Activated CD4-positive, alpha-beta memory T cell treated with anti-CD3 and anti-CD28 coated beads for 36 hours (primary cell): Measurements from ENCODE around the gene CNPY1. TPM values are rescaled to one million over a fixed set of nuclear protein-coding genes. Genes with fewer than 3 reads are reported as not detected.

Experiments
- CTCF ChIA-PET: fragments of 350-600 bp; sonication (Branson Sonifier 250); formaldehyde crosslinking; loops from one replicate; lab custom pipeline; 2021; ENCODE audit warnings: antibody characterized with exemption, inconsistent platforms; lab: Charles Lee
- POLR2A ChIA-PET: fragments of 350-600 bp; sonication (Branson Sonifier 250); formaldehyde crosslinking; loops from one replicate; lab custom pipeline; 2021; ENCODE audit warnings: antibody characterized with exemption; lab: Charles Lee
- DNase-seq: peaks from one replicate; pipeline ENCODE4 v3.0.0-alpha.2; 2020
- H3K27ac Mint-ChIP-seq: one replicate; pipeline ENCODE4 v1.8.0; 2021; ENCODE audit warnings: mixed read lengths
- H3K27me3 Mint-ChIP-seq: one replicate; pipeline ENCODE4 v1.8.0; 2021; ENCODE audit warnings: mixed read lengths
- H3K36me3 Mint-ChIP-seq: one replicate; pipeline ENCODE4 v1.8.0; 2021; ENCODE audit warnings: mixed read lengths
- H3K4me1 Mint-ChIP-seq: one replicate; pipeline ENCODE4 v1.8.0; 2021; ENCODE audit warnings: low read depth, mixed read lengths
- H3K4me3 Mint-ChIP-seq: one replicate; pipeline ENCODE4 v1.8.0; 2021; ENCODE audit warnings: mild to moderate bottlenecking, mixed read lengths
- H3K9me3 Mint-ChIP-seq: one replicate; pipeline ENCODE4 v1.8.0; 2021; ENCODE audit warnings: mixed read lengths
- intact Hi-C: fragments of 100-400 bp; cut with micrococcal nuclease; formaldehyde crosslinking; loops from one replicate; pipeline ENCODE4 v1.15.1; 2023
- total RNA-seq, 2 experiments: library from RNA; stranded (reverse); gene quantifications; one replicate each; pipeline ENCODE4 v1.2.3, GENCODE V29; 2021

CNPY1 gene
- total RNA-seq, 2 experiments from 2014 or later = not detected

DNA sequence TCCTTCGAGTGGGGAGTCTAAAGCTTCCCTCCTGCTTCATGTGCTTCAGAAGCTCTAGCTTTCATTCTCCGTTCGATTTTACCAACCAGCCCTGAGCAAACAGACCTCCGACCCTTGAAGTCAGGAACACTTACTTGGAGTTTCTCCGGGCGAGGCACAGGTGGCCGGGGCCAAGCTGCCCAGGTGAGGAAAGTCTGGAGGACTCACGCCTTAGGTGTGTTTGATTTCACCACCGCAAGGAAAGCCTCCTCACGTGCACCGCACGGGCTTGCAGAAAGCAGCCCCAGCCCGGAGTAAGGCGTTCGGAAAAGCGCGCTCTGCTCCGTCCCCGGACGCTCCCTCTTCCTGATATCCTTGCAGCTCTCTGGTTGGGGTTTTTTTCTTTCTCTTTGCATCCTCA, 30.1 kb upstream of the CNPY1 start:
- ChIA-PET CTCF (no interaction called here), POLR2A (no interaction called here)
- Mint-ChIP-seq H3K4me1 (peaks cover 11% of the 10 kb centered on the region), H3K27ac (no peak overlapping the region), H3K27me3 (peaks cover 5% of the 10 kb centered on the region), H3K9me3 (no peaks in the 10 kb centered on the region), H3K4me3 (no peak overlapping the region), H3K36me3 (no peaks in the 10 kb centered on the region)
- DNase-seq = no peak
- intact Hi-C loops = no loop called here

DNA sequence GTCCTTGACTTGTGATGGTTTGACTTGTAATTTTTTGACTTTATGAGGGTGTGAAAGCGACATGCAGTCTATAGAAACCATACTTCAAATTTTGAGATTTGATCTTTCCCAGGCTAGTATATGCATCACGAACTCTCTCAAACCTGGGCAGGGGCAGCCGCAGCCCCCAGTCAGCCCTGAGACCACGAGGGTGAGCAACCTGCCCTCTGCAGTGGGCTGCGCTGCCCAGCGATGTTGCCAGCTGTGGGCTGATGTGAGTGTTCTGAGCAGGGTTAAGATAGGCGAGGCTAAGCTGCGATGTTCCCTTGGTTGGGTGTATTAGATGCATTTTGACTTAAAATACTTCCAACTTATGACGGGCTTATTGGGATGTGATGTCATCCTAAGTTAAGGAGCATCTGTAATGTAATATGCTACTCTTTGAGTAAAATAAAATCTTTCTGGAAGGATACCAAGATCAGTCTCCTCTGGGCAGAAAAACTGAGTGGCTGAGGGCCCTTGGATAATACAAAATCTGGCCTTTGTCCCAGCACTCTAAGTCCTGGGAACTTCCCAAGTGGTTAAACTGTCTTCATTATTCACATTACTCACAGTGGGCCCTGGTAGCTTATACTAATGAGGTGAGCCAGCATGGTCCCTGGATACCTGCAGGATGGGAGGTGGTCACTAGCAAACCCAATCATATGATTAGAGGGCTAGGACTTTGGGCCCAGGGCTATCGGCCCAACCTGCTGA, 28.4 kb upstream of the CNPY1 start:
- CTCF ChIA-PET = no interaction called here

DNA sequence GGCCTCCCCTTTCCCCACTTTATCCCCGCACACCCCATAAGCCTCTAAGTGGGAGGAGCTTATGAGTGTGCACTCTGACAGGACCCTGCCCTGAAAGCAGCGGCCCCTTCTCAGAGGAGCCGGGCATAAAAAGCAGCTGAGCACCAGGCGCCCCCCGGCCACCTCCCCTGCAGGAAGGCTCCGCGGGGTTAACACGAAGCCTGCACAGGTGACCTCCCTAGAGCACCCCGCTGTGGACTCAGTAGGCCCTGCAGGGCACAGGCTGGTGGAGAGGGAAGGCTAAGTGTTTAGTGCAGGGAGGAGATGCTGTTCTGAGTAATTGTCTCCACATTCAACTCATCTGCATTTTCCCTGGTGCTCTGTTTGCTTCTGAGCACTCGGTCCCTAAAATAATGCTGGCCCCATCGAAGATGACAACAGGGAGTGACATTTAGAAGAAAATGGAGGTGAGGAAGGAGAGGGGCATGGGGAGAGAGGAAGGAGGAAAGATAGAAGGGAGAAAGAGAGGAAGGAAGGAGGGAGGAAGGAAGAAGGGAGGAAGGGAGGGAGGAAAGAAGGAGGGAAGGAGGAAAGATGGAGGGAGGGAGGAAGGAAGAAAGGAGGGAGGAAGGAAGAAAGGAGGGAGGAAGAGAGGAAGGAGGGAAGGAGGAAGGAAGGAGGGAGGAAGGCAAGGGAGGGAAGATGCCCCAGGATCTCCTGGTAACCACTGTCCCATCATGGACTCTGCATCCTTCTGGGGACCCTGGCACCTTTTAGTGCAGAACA, 25.4 kb upstream of the CNPY1 start:
- no peaks in the 10 kb centered on the region for H3K4me1 Mint-ChIP-seq
- H3K27me3 Mint-ChIP-seq = peaks cover 3% of the 10 kb centered on the region
- no peak for DNase-seq
- H3K4me3 Mint-ChIP-seq = no peak overlapping the region
- intact Hi-C loops = no loop called here
- CTCF ChIA-PET = no interaction called here
- H3K27ac Mint-ChIP-seq = no peak overlapping the region
- H3K9me3 Mint-ChIP-seq = no peaks in the 10 kb centered on the region
- no peaks in the 10 kb centered on the region for H3K36me3 Mint-ChIP-seq
- POLR2A ChIA-PET = no interaction called here

More for the DNA sequence above, 28.4 kb upstream of the CNPY1 start:
- POLR2A ChIA-PET = no interaction called here
- Mint-ChIP-seq H3K27me3 (peaks cover 3% of the 10 kb centered on the region), H3K4me1 (peaks cover 2% of the 10 kb centered on the region), H3K9me3 (no peaks in the 10 kb centered on the region), H3K4me3 (no peak overlapping the region), H3K36me3 (no peaks in the 10 kb centered on the region), H3K27ac (no peak overlapping the region)
- DNase-seq = no peak
- intact Hi-C loops = no loop called here

DNA sequence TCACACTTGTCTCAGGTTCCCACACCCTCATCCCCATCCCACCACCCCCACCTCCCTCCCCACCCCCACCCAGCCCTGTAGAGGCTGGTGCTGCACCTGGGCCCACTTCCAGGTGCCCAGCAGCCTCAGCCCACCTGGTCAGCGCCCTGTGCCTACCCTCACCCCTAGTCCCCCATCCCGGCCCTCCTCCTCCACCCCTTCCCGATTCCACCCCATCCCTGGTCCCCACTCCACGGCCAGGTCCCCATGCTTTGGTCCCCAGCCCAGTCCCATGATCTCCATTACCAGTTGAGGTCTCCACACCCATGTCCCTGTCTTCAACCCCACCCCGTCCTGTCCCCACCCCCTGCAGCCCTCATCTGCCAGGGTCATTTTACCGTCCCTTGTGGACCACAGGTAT, 24.6 kb upstream of the CNPY1 start:
- intact Hi-C loops = no loop called here
- DNase-seq = no peak
- ChIA-PET CTCF (no interaction called here), POLR2A (no interaction called here)
- Mint-ChIP-seq H3K36me3 (no peaks in the 10 kb centered on the region), H3K4me3 (no peak overlapping the region), H3K4me1 (no peaks in the 10 kb centered on the region), H3K9me3 (no peaks in the 10 kb centered on the region), H3K27me3 (peaks cover 3% of the 10 kb centered on the region), H3K27ac (no peak overlapping the region)

DNA sequence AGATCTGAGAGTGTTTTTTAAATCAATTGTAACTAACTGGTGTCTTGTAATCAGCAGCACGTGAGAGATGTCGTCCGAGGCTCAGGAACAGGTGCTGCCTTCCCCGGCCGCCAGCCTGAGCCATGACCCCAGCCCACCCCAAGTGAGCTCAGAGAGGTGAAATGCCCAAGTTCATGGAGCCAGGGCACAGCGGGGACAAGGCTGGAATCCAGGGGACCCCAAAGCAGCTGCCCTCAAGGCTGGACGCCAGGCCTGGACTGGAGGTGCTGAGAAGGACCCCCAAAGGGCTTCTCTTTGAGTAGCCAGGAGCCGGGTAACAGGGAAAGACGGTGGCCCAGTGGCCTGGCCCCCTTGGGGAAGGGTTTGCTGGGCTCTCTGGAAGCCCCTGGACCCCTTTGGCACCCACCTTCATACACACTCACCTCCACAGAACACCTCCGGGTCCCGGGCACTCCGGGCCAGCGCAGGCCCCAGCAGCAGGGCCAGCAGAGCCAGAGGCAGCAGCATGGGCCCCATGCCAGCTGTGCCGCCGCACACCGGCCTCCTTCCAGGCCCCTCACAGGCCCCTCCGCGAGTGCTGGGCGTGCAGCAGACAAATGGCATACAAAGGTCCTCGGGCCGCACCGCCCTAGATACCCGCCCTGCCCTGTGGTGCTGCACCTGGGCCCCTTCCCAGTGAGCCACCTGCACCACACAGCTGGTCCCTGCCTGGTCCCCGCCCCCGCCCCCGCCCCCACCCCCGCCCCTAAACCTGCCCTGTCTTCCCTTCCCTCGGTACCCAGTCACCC, 24.0 kb upstream of the CNPY1 start:
- ChIA-PET POLR2A (interaction anchor here (0.6 kb wide), 1 partner anchor 1300 kb away, joined by 3 read pairs; no protein-coding TSS in a partner anchor), CTCF (no interaction called here)
- Mint-ChIP-seq H3K36me3 (no peaks in the 10 kb centered on the region), H3K4me1 (no peaks in the 10 kb centered on the region), H3K27me3 (peaks cover 3% of the 10 kb centered on the region), H3K9me3 (no peaks in the 10 kb centered on the region), H3K27ac (no peak overlapping the region), H3K4me3 (no peak overlapping the region)
- no peak for DNase-seq
- intact Hi-C loops = no loop called here

DNA sequence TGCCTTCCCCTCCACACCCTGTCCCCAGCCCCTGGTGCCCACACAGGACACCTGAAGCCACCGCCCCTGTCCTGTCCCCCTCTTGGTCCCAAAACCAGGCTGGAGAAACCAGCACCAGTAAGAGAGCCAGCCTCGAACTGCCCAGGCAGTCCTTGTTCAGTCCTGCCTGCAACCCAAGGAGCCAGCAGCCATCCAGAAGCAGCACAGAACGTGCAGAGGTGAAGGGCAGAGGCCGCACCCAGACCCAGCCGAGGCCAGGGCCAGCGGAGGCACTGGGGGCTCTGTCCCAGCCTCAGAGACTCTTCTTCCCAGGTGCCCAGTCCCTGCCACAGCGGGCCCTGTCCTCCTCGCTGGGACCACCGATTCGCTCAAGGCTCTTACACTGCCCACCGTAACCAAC, 23.3 kb upstream of the CNPY1 start:
- DNase-seq = no peak
- CTCF ChIA-PET = no interaction called here
- Mint-ChIP-seq H3K4me3 (no peak overlapping the region), H3K36me3 (no peaks in the 10 kb centered on the region), H3K27me3 (peaks cover 2% of the 10 kb centered on the region), H3K27ac (no peak overlapping the region), H3K4me1 (no peaks in the 10 kb centered on the region), H3K9me3 (no peaks in the 10 kb centered on the region)
- POLR2A ChIA-PET = interaction anchor here (0.6 kb wide), 1 partner anchor 1301 kb away, joined by 3 read pairs; no protein-coding TSS in a partner anchor
- intact Hi-C loops = no loop called here

DNA sequence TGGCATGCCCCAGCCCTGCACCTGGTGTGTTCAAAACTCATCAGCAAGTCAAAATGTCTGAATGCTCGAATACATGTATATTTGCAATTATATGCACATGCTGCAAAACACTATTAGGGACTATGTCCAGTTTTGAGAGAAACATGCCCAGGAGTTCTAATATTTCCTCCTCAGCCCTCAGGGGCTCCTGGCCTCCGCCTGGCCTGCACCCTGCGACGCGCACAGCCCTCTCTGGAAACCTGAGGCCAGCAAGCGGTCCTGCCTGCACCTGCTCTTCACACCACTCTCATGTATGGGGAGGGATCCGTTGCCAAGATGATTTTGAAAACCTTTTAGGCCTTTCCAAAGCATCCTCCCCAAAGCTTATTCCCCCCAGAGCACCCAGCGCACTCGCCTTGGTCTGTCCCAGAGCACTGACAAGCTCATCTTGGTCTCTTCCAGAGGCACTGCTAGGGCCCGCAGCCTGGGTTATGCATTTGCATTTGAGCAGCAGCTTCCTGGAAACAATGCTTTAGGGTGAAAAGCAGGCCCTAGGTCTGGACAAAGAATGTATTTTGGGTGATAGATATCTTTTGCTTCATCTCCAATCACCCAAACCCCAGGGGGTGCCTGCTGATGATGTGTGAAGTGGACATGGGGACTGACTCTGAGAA, 22.6 kb upstream of the CNPY1 start:
- Mint-ChIP-seq H3K27ac (no peak overlapping the region), H3K36me3 (no peaks in the 10 kb centered on the region), H3K27me3 (no peaks in the 10 kb centered on the region), H3K4me1 (no peaks in the 10 kb centered on the region), H3K9me3 (no peaks in the 10 kb centered on the region), H3K4me3 (no peak overlapping the region)
- CTCF ChIA-PET = no interaction called here
- POLR2A ChIA-PET = no interaction called here
- intact Hi-C loops = no loop called here
- DNase-seq = no peak

DNA sequence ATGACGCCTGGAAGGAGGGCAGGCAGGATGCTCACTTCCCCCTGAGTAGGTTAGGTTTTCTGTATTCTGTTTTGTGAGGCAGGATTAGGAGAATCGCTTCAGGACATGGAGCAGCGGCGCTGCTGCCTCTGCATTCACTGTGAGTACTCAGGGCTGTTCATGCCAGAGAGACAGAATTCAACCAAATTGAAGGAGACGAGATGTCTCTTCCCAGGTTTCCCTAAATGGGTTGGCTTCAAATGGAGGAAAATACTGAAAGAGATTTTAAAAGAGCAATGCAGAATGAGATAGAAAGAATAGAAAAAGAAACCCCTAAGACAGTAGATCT, 21.9 kb upstream of the CNPY1 start:
- intact Hi-C loops = no loop called here
- Mint-ChIP-seq H3K4me1 (no peaks in the 10 kb centered on the region), H3K9me3 (no peaks in the 10 kb centered on the region), H3K27me3 (no peaks in the 10 kb centered on the region), H3K27ac (no peak overlapping the region), H3K36me3 (no peaks in the 10 kb centered on the region), H3K4me3 (no peak overlapping the region)
- ChIA-PET CTCF (no interaction called here), POLR2A (no interaction called here)
- DNase-seq = no peak

DNA sequence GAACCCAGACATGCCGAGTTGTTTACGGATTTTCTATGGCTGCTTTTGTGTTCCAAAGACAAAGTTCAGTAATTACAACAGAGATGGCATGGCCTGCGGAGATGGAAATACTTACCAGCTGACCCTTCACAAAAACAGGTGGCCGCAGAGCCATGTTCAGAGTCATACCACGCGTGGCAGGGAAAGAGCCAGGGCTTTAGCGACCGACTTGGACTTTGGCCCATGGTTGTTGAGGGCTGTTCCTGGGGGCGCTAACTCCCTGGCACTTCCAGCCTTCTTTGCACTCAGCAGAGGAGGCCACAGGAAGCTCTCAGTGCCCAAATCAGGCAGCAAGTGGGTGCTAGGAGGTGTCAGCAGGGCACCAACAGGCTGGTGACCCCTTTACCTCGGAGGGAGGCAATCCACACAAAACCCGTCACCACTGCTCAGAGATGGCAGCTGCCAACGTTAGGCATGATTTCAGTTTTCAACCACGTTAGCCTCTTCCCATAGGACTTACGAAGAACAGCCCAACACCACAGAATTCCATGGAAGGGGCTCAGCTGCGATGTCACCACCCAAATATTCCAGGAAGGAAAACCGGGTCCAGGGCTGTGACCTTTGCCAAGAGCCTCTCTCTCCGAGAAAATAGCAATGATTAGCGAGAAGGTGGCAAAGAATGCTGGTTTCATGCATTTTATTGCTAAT, 21.4 kb upstream of the CNPY1 start:
- Mint-ChIP-seq H3K9me3 (no peaks in the 10 kb centered on the region), H3K4me3 (no peak overlapping the region), H3K4me1 (no peaks in the 10 kb centered on the region), H3K27ac (no peak overlapping the region), H3K36me3 (no peaks in the 10 kb centered on the region), H3K27me3 (no peaks in the 10 kb centered on the region)
- intact Hi-C loops = no loop called here
- ChIA-PET POLR2A (no interaction called here), CTCF (no interaction called here)
- no peak for DNase-seq

DNA sequence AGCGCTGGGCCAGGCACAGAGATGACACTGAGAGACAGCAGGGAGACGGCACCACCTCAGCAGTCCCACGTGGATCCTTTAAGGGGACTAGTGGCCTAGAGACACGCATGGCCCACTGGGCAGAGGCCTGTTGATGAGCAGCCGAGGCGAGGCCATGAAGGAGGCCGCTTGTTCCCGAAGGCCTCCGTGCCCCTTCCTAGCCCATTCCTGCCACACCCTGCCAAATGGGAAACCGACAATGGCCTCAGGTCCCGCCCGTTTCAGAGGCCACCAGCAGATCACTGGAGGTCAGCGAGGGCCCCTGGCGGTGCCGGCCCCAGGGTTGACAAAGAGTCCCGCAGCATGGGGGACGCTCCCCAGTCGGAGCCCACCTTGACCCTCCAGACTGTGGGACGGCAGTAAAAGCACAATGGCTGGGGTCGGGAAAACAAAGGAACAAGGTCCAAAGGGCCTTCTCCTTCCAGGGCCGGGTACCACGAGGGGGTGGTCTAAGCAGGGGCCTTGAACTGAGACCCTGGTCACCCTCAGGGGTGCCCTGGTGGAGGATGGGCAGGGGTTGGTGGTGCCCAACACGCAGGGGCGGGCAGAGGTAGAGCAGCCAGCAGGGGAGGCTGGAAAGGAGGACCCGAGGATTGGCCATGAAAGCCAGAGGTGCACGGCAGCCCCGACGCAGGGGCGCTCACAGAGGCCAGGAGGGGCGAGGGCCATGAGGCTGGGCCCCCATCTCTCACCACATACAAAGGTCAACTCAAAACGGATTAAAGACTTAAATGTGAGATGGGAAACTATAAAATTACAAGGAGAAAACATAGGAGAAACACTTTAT, 19.9 kb upstream of the CNPY1 start:
- H3K4me1 Mint-ChIP-seq = no peaks in the 10 kb centered on the region
- no peak overlapping the region for H3K27ac Mint-ChIP-seq
- H3K9me3 Mint-ChIP-seq = no peaks in the 10 kb centered on the region
- no peaks in the 10 kb centered on the region for H3K36me3 Mint-ChIP-seq
- ChIA-PET CTCF (no interaction called here), POLR2A (no interaction called here)
- DNase-seq = no peak
- intact Hi-C loops = no loop called here
- H3K4me3 Mint-ChIP-seq = no peak overlapping the region
- H3K27me3 Mint-ChIP-seq = peaks cover 2% of the 10 kb centered on the region

DNA sequence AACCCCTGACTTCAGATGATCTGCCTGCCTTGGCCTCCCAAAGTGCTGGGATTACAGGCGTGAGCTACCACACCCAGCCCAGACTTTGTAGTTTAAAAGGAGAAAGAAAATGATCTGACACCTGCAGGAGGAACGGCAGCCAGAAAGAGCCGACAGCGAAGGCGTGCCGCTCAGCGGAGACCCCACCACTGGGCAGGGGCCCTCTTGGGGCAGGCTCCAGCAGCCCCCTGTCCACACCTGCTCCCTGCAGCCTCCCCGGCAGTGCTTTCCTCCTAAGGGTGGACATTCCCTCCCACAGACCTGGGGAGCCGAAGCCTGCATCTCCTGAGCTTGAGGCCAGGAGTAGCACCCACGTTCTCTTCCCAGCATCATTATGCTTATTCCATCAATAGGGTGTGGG, 19.2 kb upstream of the CNPY1 start:
- Mint-ChIP-seq H3K4me3 (no peak overlapping the region), H3K36me3 (no peaks in the 10 kb centered on the region), H3K4me1 (no peaks in the 10 kb centered on the region), H3K9me3 (no peaks in the 10 kb centered on the region), H3K27me3 (peaks cover 3% of the 10 kb centered on the region), H3K27ac (no peak overlapping the region)
- DNase-seq = no peak
- intact Hi-C loops = no loop called here
- ChIA-PET CTCF (interaction anchor here (1.3 kb wide), 1 partner anchor 33 kb away, joined by 3 read pairs; no protein-coding TSS in a partner anchor), POLR2A (no interaction called here)
